GM12878 (cell line): ENCODE measurements around the gene OXCT2. TPM values are rescaled to one million over a fixed set of nuclear protein-coding genes. Genes with fewer than 3 reads are reported as not detected.

Source experiments
- CHD2 ChIP-seq: IDR thresholded peaks from 2 replicates; pipeline ENCODE4 v1.6.1; 2011; ENCODE audit warnings: low read depth, low read length, improper control_type of control experiment, borderline replicate concordance
- DPF2 ChIP-seq: fragments of 450-650 bp; IDR thresholded peaks from 2 replicates; pipeline ENCODE4 v1.6.1; 2017; ENCODE audit warnings: mild to moderate bottlenecking
- HCFC1 ChIP-seq: fragments of 150-350 bp; IDR thresholded peaks from 2 replicates; pipeline ENCODE4 v1.6.1; 2014; ENCODE audit warnings: low read length
- HSF1 ChIP-seq: fragments of 150-350 bp; IDR thresholded peaks from 2 replicates; pipeline ENCODE4 v1.6.1; 2014; ENCODE audit warnings: mild to moderate bottlenecking, low read depth, low read length
- KLF5 ChIP-seq: fragments of 450-650 bp; IDR thresholded peaks from 2 replicates; pipeline ENCODE4 v1.6.1; 2014; ENCODE audit warnings: mild to moderate bottlenecking; ENCODE audit not compliant: partially characterized antibody
- MAX ChIP-seq: IDR thresholded peaks from 2 replicates; pipeline ENCODE4 v1.6.1; 2012; ENCODE audit warnings: low read depth, low read length, improper control_type of control experiment
- MEF2B ChIP-seq: fragments of 450-650 bp; IDR thresholded peaks from 2 replicates; pipeline ENCODE4 v1.6.1; 2018; ENCODE audit warnings: mild to moderate bottlenecking, moderate library complexity; ENCODE audit not compliant: partially characterized antibody, poor library complexity, severe bottlenecking
- MTA3 ChIP-seq: IDR thresholded peaks from 2 replicates; pipeline ENCODE4 v1.6.1; 2012; ENCODE audit warnings: low read length, inconsistent platforms, borderline replicate concordance
- NBN ChIP-seq: fragments of 450-650 bp; IDR thresholded peaks from 2 replicates; pipeline ENCODE4 v1.6.1; 2016
- RBBP5 ChIP-seq: fragments of 200-600 bp; sonication (generic); conservative IDR thresholded peaks from 2 replicates; pipeline ENCODE4 v1.6.1; 2016
- SKIL ChIP-seq: fragments of 450-650 bp; IDR thresholded peaks from 2 replicates; pipeline ENCODE4 v1.6.1; 2017; ENCODE audit warnings: mild to moderate bottlenecking, low read depth, inconsistent platforms; ENCODE audit not compliant: poor library complexity, severe bottlenecking
- SP1 ChIP-seq: IDR thresholded peaks from one replicate; pipeline ENCODE4 v1.6.1; 2011; ENCODE audit warnings: low read depth, low read length
- SREBF1 ChIP-seq: IDR thresholded peaks from 2 replicates; pipeline ENCODE4 v1.6.1; 2012; ENCODE audit warnings: mild to moderate bottlenecking, low read length
- STAT3 ChIP-seq: IDR thresholded peaks from 2 replicates; pipeline ENCODE4 v1.6.1; 2011; ENCODE audit warnings: low read depth, low read length, improper control_type of control experiment
- SUPT20H ChIP-seq: IDR thresholded peaks from 2 replicates; pipeline ENCODE4 v1.6.1; 2011; ENCODE audit warnings: low read depth, mild to moderate bottlenecking, low read length, moderate library complexity, borderline replicate concordance; ENCODE audit not compliant: control insufficient read depth
- SUZ12 ChIP-seq: fragments of 200-600 bp; sonication (generic); IDR thresholded peaks from one replicate; pipeline ENCODE4 v1.6.1; 2018; ENCODE audit warnings: antibody characterized with exemption, mild to moderate bottlenecking; ENCODE audit not compliant: unreplicated experiment
- TBL1XR1 ChIP-seq: IDR thresholded peaks from 2 replicates; pipeline ENCODE4 v1.6.1; 2012; ENCODE audit warnings: low read depth, low read length, improper control_type of control experiment
- TCF12 ChIP-seq: IDR thresholded peaks from 2 replicates; pipeline ENCODE4 v1.6.1; 2011; ENCODE audit warnings: low read depth, mild to moderate bottlenecking, low read length
- TCF3 ChIP-seq: IDR thresholded peaks from 2 replicates; pipeline ENCODE4 v1.6.1; 2012; ENCODE audit warnings: low read depth, mild to moderate bottlenecking, low read length, borderline replicate concordance; ENCODE audit not compliant: insufficient read depth
- TCF7 ChIP-seq: IDR thresholded peaks from 2 replicates; pipeline ENCODE4 v1.6.1; 2014; ENCODE audit warnings: antibody characterized with exemption, borderline replicate concordance
- WRNIP1 ChIP-seq: IDR thresholded peaks from 2 replicates; pipeline ENCODE4 v1.6.1; 2011; ENCODE audit warnings: low read depth, low read length, improper control_type of control experiment, borderline replicate concordance
- ZBED1 ChIP-seq: IDR thresholded peaks from 2 replicates; pipeline ENCODE4 v1.6.1; 2016; ENCODE audit warnings: borderline replicate concordance
- ZZZ3 ChIP-seq: IDR thresholded peaks from 2 replicates; pipeline ENCODE4 v1.6.1; 2011; ENCODE audit warnings: low read depth; ENCODE audit not compliant: control insufficient read depth, insufficient read length
- polyA plus RNA-seq, 11 experiments: library from polyadenylated mRNA; depleted of rRNA in 4 of 11; unstranded in 6 of 11; stranded (reverse) in 5 of 11; fragments of >200 nt; fragmentation: Nextera tagmentation in 4 of 11; fragmentation: Illumina TruSeq in 1 of 11; extraction: Ambion mirVana in 4 of 11; extraction: Trizol in 1 of 11; gene quantifications; 1 replicate in 1 of 11; 2 replicates in 10 of 11; pipeline versions ENCODE4 v1.2.1 to v1.2.3, GENCODE V29; 2011 to 2016; ENCODE audit warnings: inconsistent platforms in 2 of 11, missing spikeins in 2 of 11, low read depth in 1 of 11
- total RNA-seq, 4 experiments: library from RNA; depleted of rRNA in 3 of 4; stranded (reverse); fragments of >200 nt in 3 of 4; fragmentation: Illumina TruSeq in 1 of 4; extraction: Trizol in 1 of 4; gene quantifications; 2 replicates each; pipeline versions ENCODE4 v1.2.1 to v1.2.3, GENCODE V29; 2013 to 2021
- TF ChIP-seq, protein P1 (sequence below): IDR thresholded peaks from 2 replicates; pipeline ENCODE4 v1.6.1; 2012; ENCODE audit warnings: low read length, inconsistent platforms
- TF ChIP-seq, protein P2 (sequence below): IDR thresholded peaks from 2 replicates; pipeline ENCODE4 v1.6.1; 2011; ENCODE audit warnings: mild to moderate bottlenecking, low read depth, low read length, moderate library complexity; ENCODE audit not compliant: insufficient replicate concordance
- TF ChIP-seq, protein P3 (sequence below): IDR thresholded peaks from 2 replicates; pipeline ENCODE4 v1.6.1; 2012; ENCODE audit warnings: low read depth, low read length, improper control_type of control experiment

The OXCT2 gene
- total and polyA plus RNA-seq, 10 of the 15 experiments (the other 5 are each of a cell fraction or from before 2014, with no cell fraction given) = 0.06 to 1.9 (median 0.59) TPM

DNA sequence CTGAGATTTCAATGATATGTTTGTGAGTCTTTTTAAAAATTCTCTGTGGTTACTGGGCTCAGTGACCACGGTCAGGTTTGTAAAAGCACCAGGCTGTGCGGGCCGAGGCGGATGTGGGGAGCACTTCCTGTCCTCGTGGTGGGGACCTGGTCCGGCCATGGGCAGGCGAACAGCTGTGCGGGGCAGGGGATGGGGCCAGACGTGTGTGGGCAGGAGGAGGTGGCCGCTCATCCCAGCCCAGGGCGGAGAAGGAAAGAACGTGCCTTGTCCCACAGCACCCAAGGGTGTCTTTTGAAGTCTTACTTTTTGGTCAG, 5.2 kb upstream of the OXCT2 start (continued):
- TF ChIP-seq HCFC1 (no peak), TCF7 (no peak), WRNIP1 (no peak), KLF5 (no peak), SKIL (no peak), SREBF1 (no peak), SP1 (no peak), MAX (no peak), ZBED1 (no peak), MTA3 (no peak), ZZZ3 (no peak), CHD2 (no peak), MEF2B (peak; percentile 22), TCF12 (peak; percentile 82; the same call in 1 of the 2 replicates), RBBP5 (no peak), DPF2 (peak; percentile 27; the same call in 1 of the 2 replicates), HSF1 (no peak), TBL1XR1 (no peak), STAT3 (no peak), SUZ12 (no peak), NBN (no peak), SUPT20H (no peak), TCF3 (0 out of 2 replicates have a peak, but pooled peaks have one; percentile 76)
- TF ChIP-seq, protein P1, sequence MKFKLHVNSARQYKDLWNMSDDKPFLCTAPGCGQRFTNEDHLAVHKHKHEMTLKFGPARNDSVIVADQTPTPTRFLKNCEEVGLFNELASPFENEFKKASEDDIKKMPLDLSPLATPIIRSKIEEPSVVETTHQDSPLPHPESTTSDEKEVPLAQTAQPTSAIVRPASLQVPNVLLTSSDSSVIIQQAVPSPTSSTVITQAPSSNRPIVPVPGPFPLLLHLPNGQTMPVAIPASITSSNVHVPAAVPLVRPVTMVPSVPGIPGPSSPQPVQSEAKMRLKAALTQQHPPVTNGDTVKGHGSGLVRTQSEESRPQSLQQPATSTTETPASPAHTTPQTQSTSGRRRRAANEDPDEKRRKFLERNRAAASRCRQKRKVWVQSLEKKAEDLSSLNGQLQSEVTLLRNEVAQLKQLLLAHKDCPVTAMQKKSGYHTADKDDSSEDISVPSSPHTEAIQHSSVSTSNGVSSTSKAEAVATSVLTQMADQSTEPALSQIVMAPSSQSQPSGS = 0 out of 2 replicates have a peak, but pooled peaks have one; percentile 22
- TF ChIP-seq, protein P2, sequence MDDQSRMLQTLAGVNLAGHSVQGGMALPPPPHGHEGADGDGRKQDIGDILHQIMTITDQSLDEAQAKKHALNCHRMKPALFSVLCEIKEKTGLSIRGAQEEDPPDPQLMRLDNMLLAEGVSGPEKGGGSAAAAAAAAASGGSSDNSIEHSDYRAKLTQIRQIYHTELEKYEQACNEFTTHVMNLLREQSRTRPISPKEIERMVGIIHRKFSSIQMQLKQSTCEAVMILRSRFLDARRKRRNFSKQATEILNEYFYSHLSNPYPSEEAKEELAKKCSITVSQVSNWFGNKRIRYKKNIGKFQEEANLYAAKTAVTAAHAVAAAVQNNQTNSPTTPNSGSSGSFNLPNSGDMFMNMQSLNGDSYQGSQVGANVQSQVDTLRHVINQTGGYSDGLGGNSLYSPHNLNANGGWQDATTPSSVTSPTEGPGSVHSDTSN = no peak
- TF ChIP-seq, protein P3, sequence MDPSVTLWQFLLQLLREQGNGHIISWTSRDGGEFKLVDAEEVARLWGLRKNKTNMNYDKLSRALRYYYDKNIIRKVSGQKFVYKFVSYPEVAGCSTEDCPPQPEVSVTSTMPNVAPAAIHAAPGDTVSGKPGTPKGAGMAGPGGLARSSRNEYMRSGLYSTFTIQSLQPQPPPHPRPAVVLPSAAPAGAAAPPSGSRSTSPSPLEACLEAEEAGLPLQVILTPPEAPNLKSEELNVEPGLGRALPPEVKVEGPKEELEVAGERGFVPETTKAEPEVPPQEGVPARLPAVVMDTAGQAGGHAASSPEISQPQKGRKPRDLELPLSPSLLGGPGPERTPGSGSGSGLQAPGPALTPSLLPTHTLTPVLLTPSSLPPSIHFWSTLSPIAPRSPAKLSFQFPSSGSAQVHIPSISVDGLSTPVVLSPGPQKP = no peak
